Embryonic facial prominence (tissue), 1 donor: Measurements from ENCODE around the gene NFATC4.

Source experiments
- DNase-seq: peaks from one replicate; pipeline ENCODE4 v3.0.0-alpha.2; 2016; ENCODE audit errors: extremely low spot score

The NFATC4 gene

GRCh38 chr14:24409192-24409591 is 41.2 kb downstream of the NFATC4 start:
- DNase-seq: no peak

- no peak for DNase-seq
These were observed 42.0 kb downstream of the NFATC4 start for GRCh38 chr14:24409956-24410355.

- no peak for DNase-seq
These were observed 43.7 kb downstream of the NFATC4 start for GRCh38 chr14:24411443-24412389.

DNA sequence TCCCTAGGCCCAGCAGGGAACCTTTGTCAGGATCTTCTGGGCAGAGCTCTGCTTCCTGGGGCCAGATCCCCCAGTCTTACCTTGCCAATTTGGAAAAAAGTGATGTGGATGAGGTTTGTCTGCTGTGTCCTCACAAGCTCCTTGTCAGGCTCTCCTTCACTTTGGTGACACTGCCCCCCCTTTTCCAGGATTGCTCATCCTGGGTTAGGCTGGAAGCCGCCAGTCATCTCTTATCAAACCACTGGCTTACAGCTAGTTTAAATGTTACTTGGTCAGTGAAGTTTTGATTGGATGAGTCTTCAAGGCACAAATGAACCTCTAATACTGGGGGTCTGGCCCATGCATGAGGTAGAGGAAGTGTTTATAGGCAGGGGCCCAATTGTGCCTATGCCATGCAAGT is 46.1 kb downstream of the NFATC4 start:
- no peak for DNase-seq

DNA sequence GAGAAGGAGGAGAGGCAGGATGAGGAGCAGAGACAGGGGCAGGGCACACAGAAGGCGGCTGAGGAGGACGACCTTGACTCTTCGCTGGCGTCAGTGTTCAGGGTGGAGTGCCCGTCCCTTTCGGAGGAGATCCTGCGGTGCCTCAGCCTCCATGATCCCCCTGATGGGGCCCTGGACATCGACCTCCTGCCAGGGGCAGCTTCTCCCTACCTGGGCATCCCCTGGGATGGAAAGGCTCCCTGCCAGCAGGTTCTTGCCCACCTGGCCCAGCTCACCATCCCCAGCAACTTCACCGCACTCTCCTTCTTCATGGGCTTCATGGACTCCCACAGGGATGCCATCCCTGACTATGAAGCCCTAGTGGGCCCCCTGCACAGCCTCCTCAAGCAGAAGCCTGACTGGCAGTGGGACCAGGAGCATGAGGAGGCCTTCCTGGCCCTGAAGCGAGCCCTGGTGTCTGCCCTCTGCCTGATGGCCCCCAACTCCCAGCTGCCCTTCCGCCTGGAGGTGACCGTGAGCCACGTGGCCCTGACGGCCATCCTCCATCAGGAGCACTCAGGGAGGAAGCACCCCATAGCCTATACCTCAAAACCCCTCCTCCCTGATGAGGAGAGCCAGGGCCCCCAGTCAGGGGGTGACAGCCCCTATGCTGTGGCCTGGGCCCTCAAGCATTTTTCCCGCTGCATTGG is 46.9 kb downstream of the NFATC4 start:
- no peak for DNase-seq

DNA sequence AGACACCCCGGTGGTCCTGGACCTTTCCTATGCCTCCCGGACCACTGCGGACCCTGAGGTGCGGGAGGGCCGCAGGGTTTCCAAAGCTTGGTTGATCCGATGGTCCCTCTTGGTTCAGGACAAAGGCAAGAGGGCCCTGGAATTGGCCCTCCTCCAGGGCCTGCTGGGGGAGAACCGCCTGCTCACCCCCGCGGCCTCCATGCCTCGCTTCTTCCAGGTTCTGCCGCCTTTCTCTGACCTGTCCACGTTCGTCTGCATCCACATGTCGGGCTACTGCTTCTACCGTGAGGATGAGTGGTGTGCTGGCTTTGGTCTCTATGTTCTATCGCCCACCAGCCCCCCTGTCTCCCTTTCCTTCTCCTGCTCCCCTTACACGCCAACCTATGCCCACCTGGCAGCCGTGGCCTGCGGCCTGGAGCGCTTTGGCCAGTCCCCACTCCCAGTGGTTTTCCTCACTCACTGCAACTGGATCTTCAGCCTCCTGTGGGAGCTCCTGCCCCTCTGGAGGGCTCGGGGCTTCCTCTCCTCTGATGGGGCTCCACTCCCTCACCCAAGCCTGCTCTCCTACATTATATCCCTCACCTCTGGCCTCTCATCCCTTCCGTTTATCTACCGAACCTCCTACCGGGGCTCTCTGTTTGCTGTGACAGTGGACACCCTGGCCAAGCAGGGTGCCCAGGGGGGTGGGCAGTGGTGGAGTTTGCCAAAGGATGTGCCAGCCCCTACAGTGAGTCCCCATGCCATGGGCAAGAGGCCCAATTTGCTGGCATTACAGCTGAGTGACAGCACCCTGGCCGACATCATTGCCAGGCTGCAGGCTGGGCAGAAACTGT is 47.7 kb downstream of the NFATC4 start:
- no peak for DNase-seq

DNA sequence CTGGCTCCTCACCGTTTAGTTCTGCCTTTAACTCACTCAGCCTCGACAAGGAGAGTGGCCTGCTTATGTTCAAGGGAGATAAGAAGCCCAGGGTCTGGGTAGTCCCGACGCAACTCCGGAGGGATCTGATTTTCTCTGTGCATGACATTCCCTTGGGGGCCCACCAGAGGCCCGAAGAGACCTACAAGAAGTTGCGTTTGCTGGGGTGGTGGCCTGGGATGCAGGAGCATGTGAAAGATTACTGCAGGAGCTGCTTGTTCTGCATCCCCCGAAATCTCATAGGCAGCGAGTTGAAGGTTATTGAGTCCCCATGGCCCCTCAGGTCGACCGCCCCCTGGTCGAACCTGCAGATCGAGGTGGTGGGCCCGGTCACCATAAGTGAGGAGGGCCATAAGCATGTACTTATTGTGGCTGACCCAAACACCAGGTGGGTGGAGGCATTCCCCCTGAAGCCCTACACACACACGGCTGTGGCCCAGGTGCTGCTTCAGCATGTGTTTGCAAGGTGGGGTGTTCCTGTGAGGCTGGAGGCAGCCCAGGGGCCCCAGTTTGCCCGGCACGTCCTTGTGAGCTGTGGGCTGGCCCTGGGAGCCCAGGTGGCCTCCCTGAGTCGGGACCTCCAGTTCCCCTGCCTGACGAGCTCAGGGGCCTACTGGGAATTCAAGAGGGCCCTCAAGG is 48.4 kb downstream of the NFATC4 start:
- DNase-seq: no peak

- no peak for DNase-seq
These were observed 49.1 kb downstream of the NFATC4 start for GRCh38 chr14:24416932-24417619.

- no peak for DNase-seq
These were observed 50.0 kb downstream of the NFATC4 start for GRCh38 chr14:24417832-24418491.

- no peak for DNase-seq
These were observed 50.5 kb downstream of the NFATC4 start for GRCh38 chr14:24418492-24418873.

- DNase-seq: no peak
These were observed 54.3 kb downstream of the NFATC4 start for GRCh38 chr14:24422261-24422660.

- DNase-seq: no peak
These were observed 55.0 kb downstream of the NFATC4 start for GRCh38 chr14:24422694-24423601.

DNA sequence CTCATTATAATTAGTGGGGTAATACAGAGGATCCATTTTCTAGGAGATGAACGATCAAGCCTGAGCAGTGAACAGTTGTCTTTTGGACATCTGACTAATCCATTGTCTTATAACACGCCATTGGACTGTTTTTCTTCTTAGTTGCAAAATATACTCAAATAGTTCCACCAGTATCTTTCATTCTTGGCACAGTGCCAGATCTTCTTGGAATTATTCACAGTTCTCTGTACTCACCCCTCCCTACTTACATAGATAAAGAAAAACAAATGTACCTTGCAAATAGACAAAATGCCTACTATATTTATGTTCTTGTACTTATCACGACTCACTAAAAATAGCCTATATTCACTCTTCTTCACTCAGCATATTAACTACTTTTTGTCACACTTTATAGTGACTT is 57.7 kb downstream of the NFATC4 start:
- DNase-seq: no peak

DNA sequence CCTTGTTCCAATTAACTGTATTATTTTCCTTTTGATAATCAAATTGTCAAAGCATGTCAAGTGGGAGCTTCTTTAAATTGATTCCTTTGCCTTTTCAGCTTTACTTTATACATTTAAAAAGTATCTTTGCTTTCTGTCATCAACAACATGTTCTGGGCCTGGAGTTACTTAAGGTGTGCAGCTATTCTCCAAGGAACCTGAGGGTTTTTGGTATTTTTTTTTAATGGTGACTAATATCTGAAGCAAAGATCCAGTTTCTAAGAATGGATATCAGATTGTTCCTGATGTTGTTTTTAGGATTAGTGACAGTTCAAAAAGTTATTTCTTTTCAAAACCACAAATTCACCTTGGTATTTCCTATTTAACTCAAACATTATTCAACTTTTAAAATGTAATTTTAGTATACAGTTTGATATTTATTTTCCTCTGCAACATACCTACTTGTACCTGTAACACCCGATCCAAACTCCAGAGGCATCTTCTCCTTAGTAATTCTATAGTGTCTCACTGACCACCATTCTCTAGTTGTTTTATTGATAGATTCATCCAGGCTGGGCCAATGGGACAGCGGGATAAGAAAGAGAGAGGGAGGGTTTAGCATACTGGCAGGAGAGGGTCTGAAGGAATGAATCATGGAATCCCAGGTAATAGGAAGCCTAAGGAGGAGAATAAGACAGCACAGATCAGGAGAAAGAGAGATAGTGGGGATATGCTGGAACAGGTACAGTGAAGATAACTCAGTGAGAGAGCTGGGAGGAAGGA is 58.3 kb downstream of the NFATC4 start:
- no peak for DNase-seq

DNA sequence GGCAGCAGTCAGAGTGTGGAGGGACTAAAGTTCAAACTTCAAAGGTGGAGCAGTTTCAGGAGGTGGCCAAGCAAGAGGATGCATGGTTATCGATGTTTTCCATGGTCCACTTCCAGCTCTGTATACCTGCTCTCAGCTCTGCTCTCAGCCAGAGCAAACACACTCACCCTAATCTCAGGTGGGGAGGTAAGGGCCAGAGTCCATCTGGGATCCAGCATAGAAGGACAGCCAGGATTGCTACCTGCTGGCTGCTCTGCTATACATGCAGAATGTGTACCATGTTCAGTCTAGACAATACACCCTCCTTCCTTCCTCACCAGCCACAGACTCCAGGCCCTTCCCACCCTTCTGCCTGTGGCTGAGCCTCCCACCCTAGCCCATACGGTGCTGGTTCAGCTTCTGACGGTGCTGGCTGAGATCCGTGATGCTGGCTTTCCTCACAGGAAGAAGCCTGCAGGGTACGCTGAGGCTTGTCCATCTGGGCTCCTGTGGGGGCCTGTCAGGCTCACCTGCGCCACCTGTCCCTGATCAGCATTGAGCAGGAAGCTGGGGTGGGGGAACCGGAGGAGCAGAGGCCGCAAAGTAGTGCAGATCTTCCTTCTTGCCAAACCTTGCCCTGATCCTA is 59.0 kb downstream of the NFATC4 start:
- DNase-seq: no peak

DNA sequence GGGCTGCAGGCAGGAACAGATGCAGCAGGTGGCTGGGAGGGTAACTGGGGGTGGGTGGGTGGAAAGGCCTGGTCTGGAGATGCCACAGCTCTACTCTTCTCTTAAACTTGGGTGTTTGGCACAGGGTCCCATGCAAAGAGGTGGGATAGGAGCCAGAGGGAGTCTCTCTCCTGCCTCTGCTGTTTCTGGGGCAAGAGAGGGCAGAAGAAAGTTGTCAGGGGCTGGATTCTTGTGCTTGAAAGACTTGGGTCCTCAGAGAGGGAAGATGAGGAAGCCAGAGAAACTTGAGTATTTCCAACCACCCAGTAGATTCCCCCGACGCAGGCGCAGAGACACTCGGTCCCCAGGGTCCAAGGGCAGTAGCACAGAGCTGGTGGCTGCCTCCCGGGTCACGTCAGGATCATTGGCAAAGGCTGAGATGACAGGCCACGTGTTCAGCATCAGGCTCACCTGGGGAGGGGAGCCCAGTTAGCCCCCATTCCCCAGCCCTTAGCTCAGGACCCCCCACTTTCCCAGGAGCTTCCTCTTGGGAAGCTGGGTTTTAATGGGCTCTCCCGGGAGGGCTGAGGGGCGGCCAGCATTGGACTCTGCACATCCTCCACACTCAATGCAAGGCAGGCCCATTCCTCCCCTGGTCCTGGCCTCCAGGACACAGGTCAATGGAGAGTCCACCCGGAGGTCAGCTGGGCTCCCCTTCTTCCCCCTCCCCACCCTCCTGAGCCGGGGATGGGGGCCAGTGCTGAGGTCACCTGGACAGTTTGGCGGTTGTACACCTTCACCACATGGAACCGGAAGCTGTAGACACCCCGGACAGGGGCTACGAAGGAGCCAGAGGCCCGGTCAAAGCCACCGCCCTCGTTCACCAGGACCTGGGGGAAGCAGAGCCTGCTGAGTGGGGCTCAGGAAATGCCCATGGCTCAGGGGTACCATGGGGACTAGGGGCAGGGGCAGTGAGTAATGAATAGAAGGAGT is 59.8 kb downstream of the NFATC4 start:
- DNase-seq: no peak
